GM12892 (cell line): ENCODE results near the gene SLC12A5.

Source experiments
- DNase-seq: peaks from one replicate; pipeline ENCODE4 v3.0.0; 2011; ENCODE audit not compliant: insufficient read length
- FAIRE-seq: peaks from 2 replicates; lab custom pipeline; 2011; peaks lifted over from hg19 to GRCh38; lab: Jason Lieb, UNC
- POLR2A ChIP-seq: IDR thresholded peaks from 2 replicates; pipeline ENCODE4 v1.6.1; 2011; ENCODE audit warnings: low read depth, low read length, control low read depth
- POLR2AphosphoS5 ChIP-seq: IDR thresholded peaks from 2 replicates; pipeline ENCODE4 v1.6.1; 2011; ENCODE audit warnings: low read depth, low read length, control low read depth
- TAF1 ChIP-seq: IDR thresholded peaks from 2 replicates; pipeline ENCODE4 v1.6.1; 2011; ENCODE audit warnings: low read depth, mild to moderate bottlenecking, control low read depth, low read length, borderline replicate concordance

The SLC12A5 gene

GRCh38 chr20:46050885-46051284 lies 21.9 kb downstream of the SLC12A5 start:
- FAIRE-seq (no peak), DNase-seq (no peak)
- no peak for TF ChIP-seq TAF1
- TF ChIP-seq POLR2A, result no peak

GRCh38 chr20:46051556-46052308 lies 22.7 kb downstream of the SLC12A5 start:
- DNase-seq, result no peak

DNA sequence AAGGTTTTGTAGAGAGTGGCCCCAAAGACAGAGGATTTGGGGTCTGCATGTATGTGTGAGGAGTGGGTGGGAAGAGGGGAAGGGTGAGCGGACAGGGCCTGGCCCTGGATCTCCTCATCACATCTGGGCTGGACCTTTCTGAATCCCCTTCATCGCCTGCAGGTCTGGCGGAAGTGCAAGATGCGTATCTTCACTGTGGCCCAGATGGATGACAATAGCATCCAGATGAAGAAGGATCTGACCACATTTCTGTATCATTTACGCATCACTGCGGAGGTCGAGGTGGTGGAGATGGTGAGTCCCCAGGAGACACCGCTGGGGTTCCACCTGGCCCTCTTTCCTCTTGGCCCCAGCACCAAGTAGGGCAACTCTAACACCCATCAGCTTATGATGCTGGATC lies 24.4 kb downstream of the SLC12A5 start:
- DNase-seq (no peak), FAIRE-seq (no peak)

More at GRCh38 chr20:46051556-46052308, 22.7 kb downstream of the SLC12A5 start:
- TF ChIP-seq TAF1 (no peak), POLR2AphosphoS5 (no peak), POLR2A (no peak)
- FAIRE-seq, result no peak

GRCh38 chr20:46054606-46055005 lies 25.6 kb downstream of the SLC12A5 start:
- no peak for DNase-seq
- FAIRE-seq, result no peak
- TF ChIP-seq POLR2A, result no peak
- TF ChIP-seq POLR2AphosphoS5, result no peak
- TF ChIP-seq TAF1, result no peak

More for the DNA sequence above, 24.4 kb downstream of the SLC12A5 start:
- TF ChIP-seq TAF1, result no peak
- no peak for TF ChIP-seq POLR2AphosphoS5
- no peak for TF ChIP-seq POLR2A

- TF ChIP-seq POLR2A, result no peak
- TF ChIP-seq POLR2AphosphoS5, result no peak
- no peak for TF ChIP-seq TAF1
- no peak for FAIRE-seq
- no peak for DNase-seq
Measured at GRCh38 chr20:46055269-46055668, 26.3 kb downstream of the SLC12A5 start.

DNA sequence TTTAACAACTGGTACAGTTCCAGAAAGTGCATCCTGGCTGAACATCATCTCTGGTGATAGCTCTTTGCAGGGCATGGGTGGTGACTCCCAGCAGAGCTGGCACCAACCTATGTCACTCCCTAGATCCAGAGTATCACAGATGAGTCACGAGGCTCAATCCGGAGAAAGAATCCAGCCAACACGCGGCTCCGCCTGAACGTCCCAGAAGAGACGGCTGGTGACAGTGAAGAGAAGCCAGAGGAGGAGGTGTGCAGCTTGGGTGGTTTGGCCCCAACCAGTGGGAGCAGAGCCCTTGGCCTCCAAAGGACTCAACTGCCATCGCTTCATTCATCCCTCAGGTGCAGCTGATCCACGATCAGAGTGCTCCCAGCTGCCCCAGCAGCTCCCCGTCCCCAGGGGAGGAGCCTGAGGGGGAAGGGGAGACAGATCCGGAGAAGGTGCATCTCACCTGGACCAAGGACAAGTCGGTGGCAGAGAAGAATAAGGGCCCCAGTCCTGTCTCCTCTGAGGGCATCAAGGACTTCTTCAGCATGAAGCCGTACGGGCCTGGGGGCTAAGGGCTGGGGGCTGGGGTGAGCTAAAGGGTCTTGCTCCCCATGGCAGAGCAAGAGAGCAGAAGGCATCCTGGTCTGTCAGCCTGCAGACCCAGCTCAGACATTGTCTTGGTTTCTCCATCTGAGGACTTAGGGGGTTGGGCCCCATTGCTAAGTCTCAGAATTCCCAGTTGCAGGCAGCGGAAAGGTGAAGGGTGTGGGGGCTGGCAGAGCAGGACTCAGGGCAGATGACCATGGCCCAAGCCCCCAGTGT lies 27.2 kb downstream of the SLC12A5 start:
- TF ChIP-seq POLR2A (no peak), POLR2AphosphoS5 (no peak), TAF1 (no peak)
- DNase-seq (no peak), FAIRE-seq (no peak)

DNA sequence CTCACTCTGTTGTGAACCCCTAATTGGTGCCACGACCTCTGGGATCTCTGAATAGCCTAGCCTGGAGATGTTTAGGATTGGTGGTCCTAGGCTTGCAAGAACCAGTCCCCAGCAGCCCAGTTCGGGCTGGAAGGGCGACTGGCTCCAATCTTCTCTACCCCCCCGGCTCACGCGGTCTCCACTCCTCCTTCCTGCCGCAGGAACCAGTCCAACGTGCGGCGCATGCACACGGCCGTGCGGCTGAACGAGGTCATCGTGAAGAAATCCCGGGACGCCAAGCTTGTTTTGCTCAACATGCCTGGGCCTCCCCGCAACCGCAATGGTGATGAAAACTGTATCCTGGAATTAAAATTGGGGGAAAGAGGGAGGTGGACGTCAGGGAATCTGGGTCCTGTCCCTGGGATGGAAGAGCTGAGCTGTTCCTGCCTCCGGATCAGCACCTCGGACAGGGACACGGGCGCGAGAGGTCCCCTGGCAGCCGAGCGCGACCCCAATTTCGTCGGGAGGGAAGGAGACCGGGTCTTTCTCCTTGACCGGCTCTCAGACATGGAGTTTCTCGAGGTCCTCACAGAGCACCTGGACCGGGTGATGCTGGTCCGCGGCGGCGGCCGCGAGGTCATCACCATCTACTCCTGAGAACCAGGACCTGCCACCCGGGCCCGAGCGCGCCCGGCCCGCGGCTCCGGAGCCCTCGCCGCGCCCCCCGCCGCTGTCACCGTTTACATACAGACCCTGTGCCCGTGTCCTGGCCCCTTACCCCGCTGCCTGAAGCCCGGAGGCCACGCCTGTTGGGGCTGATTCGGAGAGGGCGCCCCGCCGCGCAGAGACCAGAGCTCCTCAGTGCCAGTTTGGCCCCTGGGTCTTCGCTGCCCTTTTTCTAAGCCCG lies 28.2 kb downstream of the SLC12A5 start:
- no peak for DNase-seq
- FAIRE-seq, result no peak
- no peak for TF ChIP-seq POLR2A
- no peak for TF ChIP-seq POLR2AphosphoS5
- TF ChIP-seq TAF1, result no peak

DNA sequence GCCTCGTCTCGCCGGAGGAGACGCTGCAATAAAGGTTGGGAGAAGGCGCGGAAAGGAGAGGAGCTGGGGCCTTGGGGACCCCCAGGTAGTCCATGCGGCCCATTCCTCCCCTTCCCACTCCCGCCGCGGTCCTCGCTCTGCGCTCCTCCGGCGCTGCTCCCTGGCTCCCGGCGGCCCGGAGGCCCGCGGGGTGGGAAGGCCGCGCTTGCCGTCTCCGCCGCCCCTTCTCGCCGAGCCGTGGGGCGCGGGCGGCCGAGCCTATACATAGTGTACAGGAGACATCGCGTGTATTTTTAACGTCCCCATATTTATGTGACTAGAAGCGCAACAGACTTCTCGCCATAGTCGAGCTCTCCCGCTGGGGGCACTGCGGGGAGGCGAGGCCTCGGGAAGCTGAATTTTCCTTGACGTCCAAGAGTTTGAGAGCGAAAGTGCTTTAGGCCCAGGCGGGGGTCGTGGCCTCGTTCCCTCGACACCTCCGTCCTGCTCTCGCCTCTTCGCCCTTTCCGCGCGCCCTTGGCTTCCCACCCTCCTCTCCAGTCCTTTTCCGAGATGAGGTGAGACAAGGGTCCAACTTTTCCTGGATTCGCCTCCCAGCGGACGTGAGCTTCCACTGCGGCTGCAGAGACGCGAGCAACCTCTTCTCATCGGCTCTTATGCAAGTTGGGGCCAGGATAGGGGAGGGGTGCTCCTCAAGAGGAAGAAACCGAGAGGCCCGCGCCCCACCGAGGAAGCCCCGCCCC lies 29.0 kb downstream of the SLC12A5 start:
- FAIRE-seq (no peak), DNase-seq (no peak)
- TF ChIP-seq POLR2AphosphoS5 (no peak), POLR2A (no peak), TAF1 (no peak)

GRCh38 chr20:46058599-46059281 lies 29.7 kb downstream of the SLC12A5 start:
- DNase-seq (no peak), FAIRE-seq (no peak)
- no peak for TF ChIP-seq POLR2AphosphoS5
- TF ChIP-seq POLR2A, result no peak

GRCh38 chr20:46060301-46060881 lies 31.4 kb downstream of the SLC12A5 start:
- DNase-seq, result no peak
- no peak for FAIRE-seq
- TF ChIP-seq TAF1 (no peak), POLR2A (no peak), POLR2AphosphoS5 (no peak)
